GM18909 (cell line): ENCODE measurements around the gene LIN28B.
"Not testable (repeated sequence)": the region's sequence is repeated elsewhere in the genome, so short reads cannot be mapped to it uniquely, and the experiment has no call there.

Experiments used
- ATAC-seq: cut with Tn5 transposase; IDR thresholded peaks from one replicate; pipeline ENCODE4 v1.9.1; 2021; ENCODE audit warnings: mild to moderate bottlenecking; ENCODE audit not compliant: unreplicated experiment, poor library complexity

LIN28B gene

GRCh38 chr6:105005451-105005850 lies 48.5 kb downstream of the LIN28B start:
- no peak for ATAC-seq

DNA sequence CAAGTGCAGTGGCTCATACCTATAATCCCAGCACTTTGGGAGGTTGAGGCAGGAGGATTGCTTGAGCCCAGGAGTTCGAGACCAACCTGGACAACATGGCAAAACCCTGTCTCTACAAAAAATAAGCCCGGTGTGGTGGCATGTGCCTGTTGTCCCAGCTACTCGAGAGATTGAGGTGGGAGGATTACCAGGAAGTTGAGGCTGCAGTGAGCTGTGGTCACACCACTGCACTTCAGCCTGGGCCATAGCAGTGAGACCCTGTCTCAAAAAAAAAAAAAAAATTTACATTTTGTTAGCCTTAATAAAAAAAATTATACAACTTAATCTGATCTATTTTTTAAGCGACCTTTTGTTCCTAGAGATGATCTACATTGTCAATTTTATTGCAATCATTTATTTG lies 56.6 kb downstream of the LIN28B start:
- not testable (repeated sequence) for ATAC-seq

- no peak for ATAC-seq
These were observed 57.5 kb downstream of the LIN28B start for GRCh38 chr6:105014448-105014847.

DNA sequence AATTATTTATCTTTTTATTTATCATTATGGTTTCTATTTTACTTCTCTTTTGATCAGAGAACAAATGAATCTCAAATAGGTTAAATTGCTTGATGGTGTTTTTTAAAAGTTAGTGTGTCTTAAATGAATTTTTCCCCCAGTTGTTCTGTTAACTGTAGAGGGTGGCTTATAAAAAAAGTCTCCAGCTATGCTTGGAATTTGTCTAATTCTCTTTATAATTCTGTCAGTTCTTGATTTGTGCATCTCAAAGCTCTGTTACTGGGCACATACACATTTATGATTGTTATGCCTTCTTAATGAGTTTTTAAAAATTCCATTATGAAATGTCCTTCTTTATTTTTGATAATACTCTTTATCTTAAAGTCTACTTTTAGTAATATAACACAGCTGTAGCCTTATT lies 58.0 kb downstream of the LIN28B start:
- ATAC-seq = no peak

DNA sequence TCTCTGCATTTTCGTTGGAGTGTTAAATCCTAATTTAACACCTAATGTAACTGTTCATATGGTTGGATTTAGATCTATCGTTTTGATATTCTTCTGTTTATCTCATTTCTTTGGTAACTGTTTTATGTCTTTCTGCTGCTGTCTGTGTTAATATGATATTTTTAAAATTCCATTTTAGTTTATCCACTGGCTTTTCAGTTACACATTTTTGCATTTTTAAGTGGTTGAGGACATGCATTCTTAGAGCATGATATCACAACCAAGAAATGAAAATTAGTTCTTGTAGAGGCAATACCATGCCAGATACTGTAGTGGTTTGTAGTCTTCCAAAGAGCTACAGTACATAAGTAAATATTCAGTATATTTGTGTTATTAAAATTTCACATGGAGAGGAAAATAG lies 58.6 kb downstream of the LIN28B start:
- ATAC-seq = no peak

DNA sequence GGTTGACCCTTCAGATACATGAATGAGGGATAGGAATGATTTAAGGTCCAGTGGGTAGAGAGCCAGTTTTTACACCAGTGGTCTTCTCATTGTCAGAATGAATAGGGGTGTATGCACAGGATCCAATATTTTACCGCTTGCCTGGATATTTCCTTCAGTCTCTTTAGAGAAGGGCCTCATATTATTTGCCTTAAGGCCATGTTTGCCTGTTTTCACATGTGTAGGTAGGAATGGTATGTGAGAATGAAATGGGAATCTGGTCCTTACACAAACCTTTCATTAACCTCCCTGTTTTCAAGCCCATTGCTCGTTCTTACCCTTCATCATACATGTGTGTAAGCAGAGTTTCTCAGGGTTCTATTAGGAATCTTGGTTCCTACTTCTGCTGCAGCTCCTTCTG lies 62.4 kb downstream of the LIN28B start:
- ATAC-seq = no peak

GRCh38 chr6:105021399-105021798 lies 64.5 kb downstream of the LIN28B start:
- no peak for ATAC-seq

- ATAC-seq = no peak
These were observed 65.5 kb downstream of the LIN28B start for GRCh38 chr6:105022416-105022815.

DNA sequence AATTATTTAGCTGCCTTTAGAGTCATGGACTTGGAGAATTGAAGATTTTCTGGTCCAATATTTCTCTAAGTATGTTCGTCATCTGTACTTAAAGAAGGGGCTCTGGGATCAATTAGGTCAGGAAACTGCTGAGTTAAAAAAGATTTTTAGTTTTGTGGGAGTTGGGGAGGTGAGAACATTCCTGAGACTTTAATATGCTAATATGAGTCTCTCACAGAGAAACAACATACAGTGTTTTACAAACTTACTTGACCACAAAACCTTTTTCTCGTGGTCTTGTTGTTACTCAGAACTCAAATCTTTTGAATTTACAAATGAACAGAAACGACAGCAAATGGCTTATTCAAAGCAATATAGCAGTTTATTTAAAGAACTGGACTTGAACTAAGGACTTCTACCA lies 67.9 kb downstream of the LIN28B start:
- no peak for ATAC-seq

- ATAC-seq = no peak
These were observed 72.0 kb downstream of the LIN28B start for GRCh38 chr6:105028898-105029297.

DNA sequence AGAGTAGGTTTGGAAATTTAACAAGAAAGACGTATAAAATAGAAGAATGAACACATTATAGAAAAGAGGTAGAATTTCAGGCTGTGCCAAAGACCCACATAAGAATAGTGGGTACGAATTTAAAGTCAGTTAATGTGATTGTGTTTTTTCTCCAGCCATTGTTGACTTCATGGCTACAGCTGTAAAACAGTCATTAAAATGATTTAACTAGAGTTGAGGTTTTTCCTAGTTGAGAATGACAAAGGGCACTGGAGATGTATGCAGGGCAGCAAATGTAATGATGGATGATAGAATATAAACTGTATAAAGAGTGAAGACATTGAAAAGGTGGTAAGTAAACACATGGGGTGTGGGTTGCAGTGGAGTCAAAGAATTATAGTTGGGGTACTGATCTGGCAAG lies 72.7 kb downstream of the LIN28B start:
- ATAC-seq = no peak

DNA sequence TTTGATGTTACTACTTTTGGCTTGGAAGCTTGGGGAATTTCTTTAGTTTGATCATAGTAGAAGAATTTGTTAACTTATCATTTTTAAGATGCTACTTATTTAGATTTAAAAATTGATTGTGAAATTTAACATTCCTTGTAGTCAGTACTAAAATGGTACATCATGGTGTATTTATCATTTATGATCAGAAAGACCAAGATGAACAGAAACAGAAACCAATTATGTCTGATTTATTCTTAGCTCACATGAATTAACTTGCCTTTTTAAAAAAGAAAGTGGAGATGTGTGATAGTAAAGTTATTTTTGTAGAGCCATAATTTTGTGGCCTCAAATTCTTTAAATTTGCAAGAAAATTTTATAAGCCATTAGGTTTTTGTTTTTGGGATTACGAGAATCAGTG lies 77.6 kb downstream of the LIN28B start:
- no peak for ATAC-seq

GRCh38 chr6:105035299-105035698 lies 78.4 kb downstream of the LIN28B start:
- no peak for ATAC-seq

DNA sequence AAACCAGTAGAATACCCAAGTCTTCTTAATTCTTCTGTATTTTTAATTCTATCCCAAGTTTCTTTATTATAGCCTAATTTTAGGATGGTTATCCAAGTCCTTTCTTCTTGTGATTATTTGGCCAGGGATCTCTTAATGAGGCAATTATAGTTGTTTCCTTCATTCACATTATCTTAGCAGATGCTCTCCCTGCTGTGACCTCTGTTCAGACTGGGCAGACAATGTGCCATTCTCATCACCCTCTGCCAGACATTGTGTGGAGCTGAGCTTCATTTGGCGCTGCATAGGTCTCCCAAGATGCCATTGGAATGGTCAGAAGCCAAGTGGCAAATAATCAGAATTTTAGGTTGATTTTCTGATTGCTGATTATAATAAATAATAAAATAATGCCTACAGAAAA lies 79.4 kb downstream of the LIN28B start:
- ATAC-seq = no peak

GRCh38 chr6:105038259-105038658 lies 81.4 kb downstream of the LIN28B start:
- ATAC-seq = no peak

GRCh38 chr6:105041880-105042279 lies 85.0 kb downstream of the LIN28B start:
- ATAC-seq = no peak

GRCh38 chr6:105042648-105043047 lies 85.7 kb downstream of the LIN28B start:
- ATAC-seq = no peak

DNA sequence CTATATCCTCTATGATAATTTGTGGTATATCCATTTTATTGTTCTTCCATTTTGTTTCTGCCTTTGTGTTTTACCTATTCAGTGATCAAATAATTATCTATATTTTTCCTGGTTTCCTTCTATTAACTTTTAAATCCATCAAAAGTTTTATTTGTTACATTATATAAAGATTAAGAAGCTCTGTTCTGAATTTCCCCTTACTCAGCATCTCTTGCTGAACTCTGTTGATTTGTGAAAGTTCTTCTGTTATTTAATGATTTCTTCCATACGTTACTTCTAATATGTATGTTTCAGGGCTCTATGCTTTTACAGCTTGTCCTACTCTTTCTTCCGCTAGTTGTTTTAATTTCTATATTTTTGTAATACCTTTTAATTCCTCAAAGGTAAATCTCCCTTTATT lies 87.1 kb downstream of the LIN28B start:
- no peak for ATAC-seq

DNA sequence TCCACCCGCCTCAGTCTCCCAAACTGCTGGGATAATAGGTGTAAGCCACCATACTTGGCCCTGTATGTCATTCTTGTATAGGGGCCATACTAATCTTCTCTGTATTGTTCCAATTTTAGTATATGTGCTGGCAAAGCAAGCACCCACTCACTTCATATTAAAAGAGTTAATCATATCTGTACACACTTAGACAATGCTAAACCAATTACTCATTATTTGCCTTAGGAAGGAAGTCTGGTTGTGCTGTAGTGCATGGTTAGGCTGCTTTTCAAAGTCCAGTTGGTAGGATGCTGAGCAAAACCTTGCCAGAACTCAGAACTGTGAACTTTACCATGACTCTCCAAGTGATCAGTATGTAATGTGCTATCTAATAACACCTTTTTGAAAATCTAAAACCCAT lies 88.6 kb downstream of the LIN28B start:
- ATAC-seq = no peak

GRCh38 chr6:105051941-105052471 lies 95.1 kb downstream of the LIN28B start:
- no peak for ATAC-seq

DNA sequence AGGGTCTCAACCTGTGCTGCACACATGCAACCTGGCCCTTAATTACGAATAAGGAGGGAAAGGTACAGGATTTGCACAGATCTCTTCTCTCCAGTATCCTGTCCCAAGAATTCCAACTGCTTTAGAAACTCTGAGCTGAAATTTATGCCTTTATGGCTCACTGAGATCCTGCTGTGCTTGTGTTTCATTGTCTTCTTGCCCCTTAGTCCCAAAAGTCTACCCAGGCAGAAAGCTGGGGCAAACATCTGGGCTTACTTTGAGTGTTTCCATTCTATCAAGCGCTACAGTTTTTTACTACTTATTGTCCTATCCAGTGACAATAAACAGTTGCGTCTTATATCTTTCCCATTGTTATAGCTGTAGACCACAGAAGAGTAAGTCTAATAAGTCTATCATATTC lies 99.7 kb downstream of the LIN28B start:
- ATAC-seq = no peak

DNA sequence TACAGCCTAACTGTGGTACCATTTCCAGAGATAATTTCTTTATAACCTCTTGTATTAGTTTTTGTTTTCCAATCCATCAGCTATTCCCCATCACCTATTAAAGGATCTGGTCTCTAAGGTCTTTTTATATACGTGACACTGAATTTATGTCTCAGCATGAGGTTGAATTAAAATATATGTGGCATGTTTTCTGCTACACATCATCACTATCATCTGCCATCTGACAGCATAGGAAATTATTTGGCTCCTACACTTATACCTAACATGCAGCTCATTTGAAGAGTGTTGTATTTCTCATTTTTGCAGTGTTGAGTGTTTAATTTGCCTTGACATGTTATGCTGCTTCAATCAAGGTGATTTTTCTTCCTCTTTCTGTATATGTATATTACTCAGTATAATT lies 100.3 kb downstream of the LIN28B start:
- ATAC-seq = no peak

- no peak for ATAC-seq
These were observed 101.4 kb downstream of the LIN28B start for GRCh38 chr6:105058316-105058715.
